NOMO-1 (cell line): ENCODE results near the gene CASK.

ENCODE experiments used
- DNase-seq, 2 experiments: peaks; one replicate each; lab custom pipeline; 2025; ENCODE audit not compliant: unreplicated experiment in 2 of 2; lab: John Stamatoyannopoulos, UW

The CASK gene

GRCh38 chrX:41591906-41592305 lies 331.4 kb downstream of the CASK start:
- DNase-seq, result no peak

GRCh38 chrX:41590641-41591040 lies 332.7 kb downstream of the CASK start:
- DNase-seq, result no peak

GRCh38 chrX:41589634-41590270 lies 333.6 kb downstream of the CASK start:
- DNase-seq, result no peak

- no peak for DNase-seq
These were observed 335.1 kb downstream of the CASK start for GRCh38 chrX:41588271-41588670.

- no peak for DNase-seq
These were observed 342.8 kb downstream of the CASK start for GRCh38 chrX:41580423-41581064.

- no peak for DNase-seq
These were observed 359.5 kb downstream of the CASK start for GRCh38 chrX:41563876-41564275.

GRCh38 chrX:41561045-41561444 lies 362.3 kb downstream of the CASK start:
- peak in 1 of 2 experiments; percentile 44 for DNase-seq

- DNase-seq, result peak; percentile 33 to 78
These were observed 363.9 kb downstream of the CASK start for GRCh38 chrX:41559235-41560052.

GRCh38 chrX:41558531-41558930 lies 364.8 kb downstream of the CASK start:
- peak in 1 of 2 experiments; percentile 30 for DNase-seq

GRCh38 chrX:41556958-41557357 lies 366.4 kb downstream of the CASK start:
- DNase-seq, result no peak

- no peak for DNase-seq
These were observed 369.7 kb downstream of the CASK start for GRCh38 chrX:41553688-41554087.

GRCh38 chrX:41548411-41548810 lies 374.9 kb downstream of the CASK start:
- DNase-seq, result no peak

GRCh38 chrX:41543668-41544067 lies 379.7 kb downstream of the CASK start:
- no peak for DNase-seq

GRCh38 chrX:41543025-41543424 lies 380.3 kb downstream of the CASK start:
- no peak for DNase-seq

GRCh38 chrX:41542536-41542935 lies 380.8 kb downstream of the CASK start:
- no peak for DNase-seq

- no peak for DNase-seq
These were observed 381.2 kb downstream of the CASK start for GRCh38 chrX:41542135-41542534.

GRCh38 chrX:41541386-41541785 lies 382.0 kb downstream of the CASK start:
- no peak for DNase-seq

- no peak for DNase-seq
These were observed 384.6 kb downstream of the CASK start for GRCh38 chrX:41538707-41539106.

- no peak for DNase-seq
These were observed 393.3 kb downstream of the CASK start for GRCh38 chrX:41530085-41530484.

GRCh38 chrX:41529221-41529620 lies 394.1 kb downstream of the CASK start:
- no peak for DNase-seq

GRCh38 chrX:41528784-41529183 lies 394.6 kb downstream of the CASK start:
- no peak for DNase-seq

GRCh38 chrX:41526925-41527324 lies 396.4 kb downstream of the CASK start:
- no peak for DNase-seq
